SK-N-MC (cell line): Measurements from ENCODE around the gene KIF22.

Experiments used
- EZH2 ChIP-seq: fragments of 200-600 bp; sonication (generic); IDR thresholded peaks from one replicate; pipeline ENCODE4 v1.6.1; 2017; ENCODE audit warnings: antibody characterized with exemption
- POLR2AphosphoS5 ChIP-seq: IDR thresholded peaks from 2 replicates; pipeline ENCODE4 v1.6.1; 2012; ENCODE audit warnings: mild to moderate bottlenecking, low read depth, low read length, borderline replicate concordance

GRCh38 chr16:29744541-29745101 is 45.9 kb upstream of the KIF22 start:
- TF ChIP-seq EZH2 (no peak), POLR2AphosphoS5 (no peak)
